Endothelial cell (in vitro differentiated cells): ENCODE results near the gene MISP. TPM values are rescaled to one million over a fixed set of nuclear protein-coding genes. Genes with fewer than 3 reads are reported as not detected.
A peak's percentile ranks its signal among the peaks of the same experiment; 100 is the strongest.

ENCODE experiments used
- DNase-seq: peaks from one replicate; pipeline ENCODE4 v3.0.0; 2021; ENCODE audit warnings: low spot score
- H3K27ac Mint-ChIP-seq: one replicate; pipeline ENCODE4 v1.8.0; 2021; ENCODE audit warnings: mixed read lengths, inconsistent platforms; ENCODE audit not compliant: unreplicated experiment
- H3K27me3 Mint-ChIP-seq: one replicate; pipeline ENCODE4 v1.8.0; 2021; ENCODE audit warnings: mild to moderate bottlenecking, moderate library complexity, mixed read lengths, inconsistent platforms; ENCODE audit not compliant: unreplicated experiment
- H3K36me3 Mint-ChIP-seq: one replicate; pipeline ENCODE4 v1.8.0; 2021; ENCODE audit warnings: mild to moderate bottlenecking, low read depth, mixed read lengths, inconsistent platforms; ENCODE audit not compliant: unreplicated experiment
- H3K4me1 Mint-ChIP-seq: one replicate; pipeline ENCODE4 v1.8.0; 2021; ENCODE audit warnings: mild to moderate bottlenecking, mixed read lengths, inconsistent platforms; ENCODE audit not compliant: unreplicated experiment
- H3K4me3 Mint-ChIP-seq: one replicate; pipeline ENCODE4 v1.8.0; 2021; ENCODE audit warnings: mild to moderate bottlenecking, mixed read lengths, inconsistent platforms; ENCODE audit not compliant: unreplicated experiment
- H3K9me3 Mint-ChIP-seq: one replicate; pipeline ENCODE4 v1.8.0; 2021; ENCODE audit warnings: mixed read lengths, inconsistent platforms; ENCODE audit not compliant: unreplicated experiment
- total RNA-seq: library from RNA; stranded (reverse); fragmentation: NEBNext Ultra II Directional; extraction: Animal tissue kit (Norgen Biotek cat#: 25700); gene quantifications from one replicate; pipeline ENCODE4 v1.2.1, GENCODE V29; 2021; ENCODE audit not compliant: unreplicated experiment
- TF ChIP-seq, protein P1 (sequence below): fragments of 200-600 bp; sonication (generic); IDR thresholded peaks from one replicate; pipeline ENCODE4 v1.5.0; 2021; ENCODE audit warnings: antibody characterized with exemption; ENCODE audit not compliant: unreplicated experiment

MISP gene
- total RNA-seq, 1 donor from 2014 or later: not detected

DNA sequence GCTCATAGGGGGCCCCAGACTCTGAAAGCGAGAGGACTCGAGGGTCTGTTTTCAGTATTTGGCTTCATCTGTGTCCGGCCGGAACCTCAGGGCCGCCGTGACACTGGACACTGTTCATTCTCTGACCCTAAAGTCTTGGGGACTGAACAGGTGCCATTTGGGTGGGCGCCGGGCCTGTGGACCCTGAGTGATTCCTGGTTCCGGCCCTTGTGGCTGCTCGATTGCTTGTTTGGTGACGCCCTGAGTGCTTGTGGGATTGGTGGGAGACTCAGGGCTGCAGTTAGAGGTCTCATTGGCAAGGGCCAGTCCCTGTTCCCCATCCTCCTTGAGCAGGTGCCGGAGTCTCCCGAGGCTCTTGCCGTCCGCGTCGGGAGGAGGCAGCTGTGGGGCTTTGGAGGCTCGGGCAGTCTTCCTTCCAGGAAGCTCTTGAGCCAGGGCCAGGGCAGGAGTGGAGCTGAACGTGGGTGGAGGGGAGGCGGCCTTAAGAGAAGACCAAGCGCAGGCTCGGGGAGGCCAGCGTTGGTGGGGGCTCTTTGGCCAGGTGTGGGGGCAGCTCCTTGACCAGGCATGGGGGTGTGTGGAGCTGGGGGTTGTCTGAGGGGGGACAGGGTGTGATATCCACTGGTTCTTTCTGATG is 51.1 kb downstream of the MISP start:
- H3K9me3 Mint-ChIP-seq: no peaks in the 10 kb centered on the region
- H3K27ac Mint-ChIP-seq: no peak overlapping the region
- H3K27me3 Mint-ChIP-seq: peaks cover 38% of the 10 kb centered on the region
- peak overlapping the region; percentile 21 for H3K4me3 Mint-ChIP-seq
- TF ChIP-seq, protein P1, sequence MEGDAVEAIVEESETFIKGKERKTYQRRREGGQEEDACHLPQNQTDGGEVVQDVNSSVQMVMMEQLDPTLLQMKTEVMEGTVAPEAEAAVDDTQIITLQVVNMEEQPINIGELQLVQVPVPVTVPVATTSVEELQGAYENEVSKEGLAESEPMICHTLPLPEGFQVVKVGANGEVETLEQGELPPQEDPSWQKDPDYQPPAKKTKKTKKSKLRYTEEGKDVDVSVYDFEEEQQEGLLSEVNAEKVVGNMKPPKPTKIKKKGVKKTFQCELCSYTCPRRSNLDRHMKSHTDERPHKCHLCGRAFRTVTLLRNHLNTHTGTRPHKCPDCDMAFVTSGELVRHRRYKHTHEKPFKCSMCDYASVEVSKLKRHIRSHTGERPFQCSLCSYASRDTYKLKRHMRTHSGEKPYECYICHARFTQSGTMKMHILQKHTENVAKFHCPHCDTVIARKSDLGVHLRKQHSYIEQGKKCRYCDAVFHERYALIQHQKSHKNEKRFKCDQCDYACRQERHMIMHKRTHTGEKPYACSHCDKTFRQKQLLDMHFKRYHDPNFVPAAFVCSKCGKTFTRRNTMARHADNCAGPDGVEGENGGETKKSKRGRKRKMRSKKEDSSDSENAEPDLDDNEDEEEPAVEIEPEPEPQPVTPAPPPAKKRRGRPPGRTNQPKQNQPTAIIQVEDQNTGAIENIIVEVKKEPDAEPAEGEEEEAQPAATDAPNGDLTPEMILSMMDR: no peak
- DNase-seq: no peak
- peaks cover 32% of the 10 kb centered on the region for H3K4me1 Mint-ChIP-seq
- H3K36me3 Mint-ChIP-seq: peaks cover 34% of the 10 kb centered on the region

GRCh38 chr19:802498-803098 is 51.7 kb downstream of the MISP start:
- Mint-ChIP-seq H3K36me3 (peaks cover 41% of the 10 kb centered on the region), H3K4me3 (peak overlapping the region; percentile 21), H3K4me1 (peaks cover 37% of the 10 kb centered on the region), H3K27me3 (peaks cover 43% of the 10 kb centered on the region), H3K9me3 (no peaks in the 10 kb centered on the region), H3K27ac (peak overlapping the region; percentile 46)
- no peak for DNase-seq
- TF ChIP-seq, protein P1: no peak

DNA sequence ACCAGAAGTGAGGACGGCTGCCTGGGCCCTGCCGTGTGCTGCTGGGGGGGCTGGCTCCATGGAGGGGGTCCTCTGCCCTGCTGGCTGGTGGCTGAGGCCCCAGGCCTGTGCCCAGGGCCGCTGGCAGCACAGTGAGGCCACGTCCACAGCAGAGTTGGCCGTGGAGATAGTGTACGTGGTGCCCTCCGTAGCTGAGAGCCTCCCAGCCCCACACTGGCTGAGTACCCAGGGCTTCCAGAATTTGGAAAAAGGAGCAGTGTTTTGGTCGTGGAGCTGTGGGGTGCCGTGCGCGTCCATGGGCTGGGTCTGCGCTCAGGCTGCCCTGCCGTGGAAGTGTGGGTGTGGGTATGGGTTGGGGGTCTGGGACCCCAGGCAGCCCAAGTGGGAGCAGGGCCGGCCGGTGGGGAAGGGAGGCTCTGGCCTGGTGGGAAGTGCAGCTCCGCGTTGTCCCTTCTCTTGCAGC is 52.2 kb downstream of the MISP start:
- Mint-ChIP-seq H3K4me3 (no peak overlapping the region), H3K27ac (no peak overlapping the region), H3K27me3 (peaks cover 47% of the 10 kb centered on the region), H3K9me3 (no peaks in the 10 kb centered on the region), H3K36me3 (peaks cover 44% of the 10 kb centered on the region), H3K4me1 (peaks cover 40% of the 10 kb centered on the region)
- TF ChIP-seq, protein P1: no peak
- no peak for DNase-seq

GRCh38 chr19:803686-804418 is 52.9 kb downstream of the MISP start:
- H3K27ac Mint-ChIP-seq: no peak overlapping the region
- H3K4me1 Mint-ChIP-seq: peaks cover 39% of the 10 kb centered on the region
- H3K36me3 Mint-ChIP-seq: peaks cover 41% of the 10 kb centered on the region
- DNase-seq: no peak
- H3K9me3 Mint-ChIP-seq: no peaks in the 10 kb centered on the region
- TF ChIP-seq, protein P1: no peak
- peak overlapping the region; percentile 51 for H3K4me3 Mint-ChIP-seq
- peaks cover 46% of the 10 kb centered on the region for H3K27me3 Mint-ChIP-seq
